Neural cell (in vitro differentiated cells): ENCODE results near the gene NALCN. TPM values are rescaled to one million over a fixed set of nuclear protein-coding genes. Genes with fewer than 3 reads are reported as not detected.

Experiments used
- H2AFZ ChIP-seq: fragments of 200-600, 300-800 bp; sonication (generic), shearing (Covaris generic); 2 replicates; pipeline ENCODE4 v1.6.0; 2014; ENCODE audit warnings: low read depth, mild to moderate bottlenecking, antibody characterized with exemption, low read length, moderate library complexity
- H3F3A ChIP-seq: fragments of 200-600 bp; shearing (Covaris generic); 2 replicates; pipeline ENCODE4 v1.6.1; 2016; ENCODE audit warnings: mild to moderate bottlenecking, moderate library complexity, mixed read lengths, antibody characterized with exemption, low read length; ENCODE audit not compliant: insufficient read depth, poor library complexity, severe bottlenecking
- H3K27ac ChIP-seq: fragments of 200-600, 300-800 bp; sonication (generic), shearing (Covaris generic); 2 replicates; pipeline ENCODE4 v1.5.1; 2014; ENCODE audit warnings: mild to moderate bottlenecking, low read length, moderate library complexity
- H3K27me3 ChIP-seq: fragments of 300-800, 200-600 bp; sonication (generic), shearing (Covaris generic); 2 replicates; pipeline ENCODE4 v1.6.0; 2014; ENCODE audit warnings: mild to moderate bottlenecking, low read depth, low read length, moderate library complexity; ENCODE audit not compliant: insufficient read depth
- H3K36me3 ChIP-seq: fragments of 300-800, 200-600 bp; sonication (generic), shearing (Covaris generic); 2 replicates; pipeline ENCODE4 v1.5.1; 2014; ENCODE audit warnings: mild to moderate bottlenecking, antibody characterized with exemption, low read length, moderate library complexity; ENCODE audit not compliant: insufficient read depth
- H3K4me2 ChIP-seq: fragments of 300-800, 200-600 bp; sonication (generic), shearing (Covaris generic); 2 replicates; pipeline ENCODE4 v1.6.0; 2014; ENCODE audit warnings: mild to moderate bottlenecking, low read length
- H3K4me3 ChIP-seq: fragments of 300-800, 200-600 bp; sonication (generic), shearing (Covaris generic); 2 replicates; pipeline ENCODE4 v1.5.1; 2014; ENCODE audit warnings: mild to moderate bottlenecking, low read length, moderate library complexity
- H3K79me2 ChIP-seq: fragments of 200-600 bp; shearing (Covaris generic); replicated peaks from 2 replicates; pipeline ENCODE4 v1.6.0; 2014; ENCODE audit warnings: mild to moderate bottlenecking, low read length, moderate library complexity; ENCODE audit not compliant: insufficient read depth
- H3K9ac ChIP-seq: fragments of 300-800, 200-600 bp; sonication (generic), shearing (Covaris generic); 2 replicates; pipeline ENCODE4 v1.6.1; 2016; ENCODE audit warnings: mild to moderate bottlenecking, low read length, mixed read lengths
- H3K9me2 ChIP-seq: fragments of 200-600 bp; shearing (Covaris generic); 2 replicates; pipeline ENCODE4 v1.6.1; 2016; ENCODE audit warnings: mild to moderate bottlenecking, low read length, mixed read lengths; ENCODE audit not compliant: insufficient read depth
- H3K9me3 ChIP-seq: fragments of 200-600, 300-800 bp; sonication (generic), shearing (Covaris generic); 2 replicates; pipeline ENCODE4 v1.6.1; 2016; ENCODE audit warnings: mild to moderate bottlenecking, mixed run types, low read length, moderate library complexity, mixed read lengths
- H4K20me1 ChIP-seq: fragments of 200-600 bp; shearing (Covaris generic); 2 replicates; pipeline ENCODE4 v1.6.1; 2016; ENCODE audit warnings: mild to moderate bottlenecking, mixed run types; ENCODE audit not compliant: insufficient read depth
- CTCF ChIP-seq: fragments of 450-650 bp; IDR thresholded peaks from 2 replicates; pipeline ENCODE4 v1.5.1; 2014; ENCODE audit warnings: antibody characterized with exemption, mild to moderate bottlenecking, moderate library complexity; ENCODE audit not compliant: poor library complexity, severe bottlenecking
- EP300 ChIP-seq: fragments of 450-650 bp; conservative IDR thresholded peaks from 2 replicates; pipeline ENCODE4 v1.6.1; 2014; ENCODE audit warnings: antibody characterized with exemption, mild to moderate bottlenecking, moderate library complexity; ENCODE audit not compliant: poor library complexity, severe bottlenecking
- MXI1 ChIP-seq: fragments of 450-650 bp; conservative IDR thresholded peaks from 2 replicates; pipeline ENCODE4 v1.6.1; 2014; ENCODE audit warnings: antibody characterized with exemption, mild to moderate bottlenecking; ENCODE audit not compliant: poor library complexity, severe bottlenecking
- POLR2AphosphoS5 ChIP-seq: IDR thresholded peaks from 2 replicates; pipeline ENCODE4 v1.6.1; 2012
- RAD21 ChIP-seq: fragments of 450-650 bp; conservative IDR thresholded peaks from 2 replicates; pipeline ENCODE4 v1.6.1; 2014; ENCODE audit warnings: antibody characterized with exemption, mild to moderate bottlenecking, moderate library complexity
- SMC3 ChIP-seq: fragments of 450-650 bp; conservative IDR thresholded peaks from 2 replicates; pipeline ENCODE4 v1.6.1; 2014; ENCODE audit warnings: antibody characterized with exemption, mild to moderate bottlenecking, moderate library complexity; ENCODE audit not compliant: poor library complexity
- TAF1 ChIP-seq: IDR thresholded peaks from 2 replicates; pipeline ENCODE4 v1.6.1; 2012; ENCODE audit warnings: low read depth
- polyA plus RNA-seq: library from polyadenylated mRNA; depleted of rRNA; stranded (reverse); fragments of >200 nt; gene quantifications from 2 replicates; pipeline ENCODE4 v1.2.3, GENCODE V29; 2014
- TF ChIP-seq, protein P1 (sequence below): IDR thresholded peaks from 2 replicates; pipeline ENCODE4 v1.6.1; 2012; ENCODE audit warnings: borderline replicate concordance

Gene NALCN
- polyA plus RNA-seq, 1 donor from 2014 or later: 24.1 TPM

- no peaks in the 10 kb centered on the region for H3K9me2 ChIP-seq
- H3K9ac ChIP-seq: no peak overlapping the region
- no peaks in the 10 kb centered on the region for H3K9me3 ChIP-seq
- no peak overlapping the region for H3K4me2 ChIP-seq
- H3K27ac ChIP-seq: no peak overlapping the region
- no peaks in the 10 kb centered on the region for H4K20me1 ChIP-seq
- no peak overlapping the region for H2AFZ ChIP-seq
- no peaks in the 10 kb centered on the region for H3F3A ChIP-seq
- H3K36me3 ChIP-seq: no peaks in the 10 kb centered on the region
- TF ChIP-seq MXI1 (no peak), SMC3 (no peak), RAD21 (no peak), TAF1 (no peak)
- TF ChIP-seq, protein P1, sequence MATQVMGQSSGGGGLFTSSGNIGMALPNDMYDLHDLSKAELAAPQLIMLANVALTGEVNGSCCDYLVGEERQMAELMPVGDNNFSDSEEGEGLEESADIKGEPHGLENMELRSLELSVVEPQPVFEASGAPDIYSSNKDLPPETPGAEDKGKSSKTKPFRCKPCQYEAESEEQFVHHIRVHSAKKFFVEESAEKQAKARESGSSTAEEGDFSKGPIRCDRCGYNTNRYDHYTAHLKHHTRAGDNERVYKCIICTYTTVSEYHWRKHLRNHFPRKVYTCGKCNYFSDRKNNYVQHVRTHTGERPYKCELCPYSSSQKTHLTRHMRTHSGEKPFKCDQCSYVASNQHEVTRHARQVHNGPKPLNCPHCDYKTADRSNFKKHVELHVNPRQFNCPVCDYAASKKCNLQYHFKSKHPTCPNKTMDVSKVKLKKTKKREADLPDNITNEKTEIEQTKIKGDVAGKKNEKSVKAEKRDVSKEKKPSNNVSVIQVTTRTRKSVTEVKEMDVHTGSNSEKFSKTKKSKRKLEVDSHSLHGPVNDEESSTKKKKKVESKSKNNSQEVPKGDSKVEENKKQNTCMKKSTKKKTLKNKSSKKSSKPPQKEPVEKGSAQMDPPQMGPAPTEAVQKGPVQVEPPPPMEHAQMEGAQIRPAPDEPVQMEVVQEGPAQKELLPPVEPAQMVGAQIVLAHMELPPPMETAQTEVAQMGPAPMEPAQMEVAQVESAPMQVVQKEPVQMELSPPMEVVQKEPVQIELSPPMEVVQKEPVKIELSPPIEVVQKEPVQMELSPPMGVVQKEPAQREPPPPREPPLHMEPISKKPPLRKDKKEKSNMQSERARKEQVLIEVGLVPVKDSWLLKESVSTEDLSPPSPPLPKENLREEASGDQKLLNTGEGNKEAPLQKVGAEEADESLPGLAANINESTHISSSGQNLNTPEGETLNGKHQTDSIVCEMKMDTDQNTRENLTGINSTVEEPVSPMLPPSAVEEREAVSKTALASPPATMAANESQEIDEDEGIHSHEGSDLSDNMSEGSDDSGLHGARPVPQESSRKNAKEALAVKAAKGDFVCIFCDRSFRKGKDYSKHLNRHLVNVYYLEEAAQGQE: no peak
- H3K4me3 ChIP-seq: no peak overlapping the region
- no peaks in the 10 kb centered on the region for H3K27me3 ChIP-seq
- H3K79me2 ChIP-seq: no peaks in the 10 kb centered on the region
Observed at GRCh38 chr13:101393140-101393539, 23.2 kb downstream of the NALCN start.

- H3F3A ChIP-seq: no peaks in the 10 kb centered on the region
- no peak overlapping the region for H2AFZ ChIP-seq
- H3K27ac ChIP-seq: no peak overlapping the region
- no peaks in the 10 kb centered on the region for H4K20me1 ChIP-seq
- H3K4me2 ChIP-seq: no peak overlapping the region
- no peaks in the 10 kb centered on the region for H3K36me3 ChIP-seq
- H3K27me3 ChIP-seq: no peaks in the 10 kb centered on the region
- H3K9me3 ChIP-seq: no peaks in the 10 kb centered on the region
- TF ChIP-seq TAF1: no peak
- H3K79me2 ChIP-seq: no peaks in the 10 kb centered on the region
- H3K9ac ChIP-seq: no peak overlapping the region
- no peaks in the 10 kb centered on the region for H3K9me2 ChIP-seq
- no peak overlapping the region for H3K4me3 ChIP-seq
Observed at GRCh38 chr13:101390461-101390860, 25.8 kb downstream of the NALCN start.

- Histone ChIP-seq H3K9ac (no peak overlapping the region), H3K79me2 (no peaks in the 10 kb centered on the region), H3K4me3 (no peak overlapping the region), H3K9me3 (no peaks in the 10 kb centered on the region), H3K4me2 (no peak overlapping the region), H3K9me2 (no peaks in the 10 kb centered on the region), H3K27ac (no peak overlapping the region), H3K27me3 (no peaks in the 10 kb centered on the region), H2AFZ (no peak overlapping the region), H3K36me3 (no peaks in the 10 kb centered on the region), H3F3A (no peaks in the 10 kb centered on the region), H4K20me1 (no peaks in the 10 kb centered on the region)
- no peak for TF ChIP-seq EP300
Observed at GRCh38 chr13:101384929-101385328, 31.4 kb downstream of the NALCN start.

DNA sequence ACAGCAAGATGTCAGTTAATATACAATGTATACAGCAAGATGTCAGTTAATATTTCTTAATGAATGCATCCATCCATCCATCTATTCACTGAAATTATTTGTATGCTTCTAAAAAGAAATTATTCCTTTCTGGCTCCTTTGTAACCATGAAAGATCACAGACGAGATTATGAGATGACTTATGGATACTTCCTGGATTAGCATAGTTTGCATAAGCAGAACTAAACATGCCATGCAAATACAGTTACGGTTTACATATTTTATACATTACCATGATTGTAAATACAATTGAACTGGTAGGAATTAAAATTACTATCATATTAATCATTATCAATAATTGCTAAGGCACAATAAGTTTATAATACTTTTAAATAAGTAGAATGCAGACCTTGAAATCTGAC, 32.7 kb downstream of the NALCN start:
- H3K27me3 ChIP-seq: no peaks in the 10 kb centered on the region
- no peaks in the 10 kb centered on the region for H3F3A ChIP-seq
- H3K79me2 ChIP-seq: no peaks in the 10 kb centered on the region
- H3K9me3 ChIP-seq: no peaks in the 10 kb centered on the region
- no peak overlapping the region for H2AFZ ChIP-seq
- H3K4me3 ChIP-seq: no peak overlapping the region
- no peak overlapping the region for H3K9ac ChIP-seq
- H4K20me1 ChIP-seq: no peaks in the 10 kb centered on the region
- no peaks in the 10 kb centered on the region for H3K9me2 ChIP-seq
- TF ChIP-seq, protein P1: no peak
- TF ChIP-seq SMC3 (no peak), MXI1 (no peak), CTCF (no peak), POLR2AphosphoS5 (no peak), TAF1 (no peak)
- H3K4me2 ChIP-seq: no peak overlapping the region
- H3K36me3 ChIP-seq: no peaks in the 10 kb centered on the region
- H3K27ac ChIP-seq: no peak overlapping the region
